GM23338 (cell line): ENCODE results near the gene ZCCHC13. TPM values are rescaled to one million over a fixed set of nuclear protein-coding genes. Genes with fewer than 3 reads are reported as not detected.

Source experiments
- ATAC-seq: fragments of 200-7000 bp; cut with Tn5 transposase; 3 replicates; pipeline ENCODE4 v1.9.1; 2020
- DNase-seq: peaks from one replicate; pipeline ENCODE4 v3.0.0-alpha.2; 2015; ENCODE audit warnings: low spot score
- H2AFZ ChIP-seq: fragments of 200-600 bp; sonication (generic); 2 replicates; pipeline ENCODE4 v1.8.0; 2016; ENCODE audit warnings: antibody characterized with exemption, mild to moderate bottlenecking, moderate library complexity
- H3F3A ChIP-seq: fragments of 200-600 bp; sonication (generic); replicated peaks from 2 replicates; pipeline ENCODE4 v1.8.0; 2017; ENCODE audit warnings: antibody characterized with exemption, mixed run types, low read depth
- H3K27ac ChIP-seq: fragments of 200-600 bp; sonication (generic); 2 replicates; pipeline ENCODE4 v1.6.1; 2016; ENCODE audit warnings: low read depth
- H3K27me3 ChIP-seq: fragments of 200-600 bp; sonication (generic); 2 replicates; pipeline ENCODE4 v1.8.0; 2016; ENCODE audit warnings: mild to moderate bottlenecking, mixed run types, moderate library complexity; ENCODE audit not compliant: insufficient read depth
- H3K36me3 ChIP-seq: fragments of 200-600 bp; sonication (generic); 2 replicates; pipeline ENCODE4 v1.8.0; 2016; ENCODE audit warnings: mild to moderate bottlenecking; ENCODE audit not compliant: insufficient read depth
- H3K4me1 ChIP-seq: fragments of 200-600 bp; sonication (generic); 2 replicates; pipeline ENCODE4 v1.8.0; 2016; ENCODE audit warnings: mild to moderate bottlenecking, moderate library complexity; ENCODE audit not compliant: insufficient read depth
- H3K4me2 ChIP-seq: fragments of 200-600 bp; sonication (generic); 2 replicates; pipeline ENCODE4 v1.7.1; 2017; ENCODE audit warnings: mixed run types
- H3K4me3 ChIP-seq: fragments of 200-600 bp; sonication (generic); 2 replicates; pipeline ENCODE4 v1.6.1; 2016; ENCODE audit warnings: mixed run types
- H3K79me2 ChIP-seq: fragments of 200-600 bp; sonication (generic); replicated peaks from 2 replicates; pipeline ENCODE4 v1.8.0; 2017; ENCODE audit warnings: mild to moderate bottlenecking; ENCODE audit not compliant: insufficient read depth
- H3K9me2 ChIP-seq: fragments of 200-600 bp; sonication (generic); 2 replicates; pipeline ENCODE4 v1.8.0; 2017; ENCODE audit not compliant: insufficient read depth
- H4K20me1 ChIP-seq: fragments of 200-600 bp; sonication (generic); replicated peaks from 2 replicates; pipeline ENCODE4 v1.8.0; 2017; ENCODE audit warnings: mild to moderate bottlenecking; ENCODE audit not compliant: insufficient read depth
- H3K27ac Mint-ChIP-seq: 2 replicates; pipeline ENCODE4 v1.8.0; 2020; ENCODE audit warnings: inconsistent platforms, mild to moderate bottlenecking, moderate library complexity, mixed read lengths
- H3K27me3 Mint-ChIP-seq: 3 replicates; pipeline ENCODE4 v1.8.0; 2022; ENCODE audit warnings: low read depth, mild to moderate bottlenecking, moderate library complexity, mixed read lengths, inconsistent platforms; ENCODE audit not compliant: insufficient read depth, poor library complexity
- H3K36me3 Mint-ChIP-seq: 3 replicates; pipeline ENCODE4 v1.8.0; 2021; ENCODE audit warnings: low read depth, mild to moderate bottlenecking, inconsistent platforms, moderate library complexity, mixed read lengths
- H3K4me1 Mint-ChIP-seq: 3 replicates; pipeline ENCODE4 v1.8.0; 2020; ENCODE audit warnings: mild to moderate bottlenecking, inconsistent platforms, mixed read lengths
- H3K4me3 Mint-ChIP-seq: 3 replicates; pipeline ENCODE4 v1.8.0; 2021; ENCODE audit warnings: moderate library complexity, mild to moderate bottlenecking, inconsistent platforms, mixed read lengths
- H3K9me3 Mint-ChIP-seq: 3 replicates; pipeline ENCODE4 v1.8.0; 2020; ENCODE audit warnings: moderate library complexity, mild to moderate bottlenecking, inconsistent platforms, mixed read lengths
- CREB1 ChIP-seq: fragments of 250-450 bp; sonication (Bioruptor Pico); IDR thresholded peaks from 2 replicates; pipeline ENCODE4 v1.5.0; 2020; ENCODE audit warnings: low read depth, mild to moderate bottlenecking, moderate library complexity
- EZH2 ChIP-seq: fragments of 200-600 bp; sonication (generic); IDR thresholded peaks from one replicate; pipeline ENCODE4 v1.8.0; 2017; ENCODE audit warnings: antibody characterized with exemption, mild to moderate bottlenecking, low read depth; ENCODE audit not compliant: unreplicated experiment
- EZH2phosphoT487 ChIP-seq: fragments of 200-600 bp; sonication (generic); IDR thresholded peaks from one replicate; pipeline ENCODE4 v1.8.1; 2018; ENCODE audit warnings: antibody characterized with exemption; ENCODE audit not compliant: unreplicated experiment
- JUNB ChIP-seq: IDR thresholded peaks from one replicate; pipeline ENCODE4 v1.6.1; 2016; ENCODE audit warnings: antibody characterized with exemption; ENCODE audit not compliant: unreplicated experiment
- NANOG ChIP-seq: IDR thresholded peaks from 2 replicates; pipeline ENCODE4 v1.6.1; 2016; ENCODE audit warnings: antibody characterized with exemption, borderline replicate concordance
- POLR2AphosphoS5 ChIP-seq: IDR thresholded peaks from 2 replicates; pipeline ENCODE4 v1.6.1; 2016; ENCODE audit warnings: antibody characterized with exemption, low read depth
- STAT1 ChIP-seq: IDR thresholded peaks from one replicate; pipeline ENCODE4 v1.6.1; 2016; ENCODE audit warnings: antibody characterized with exemption; ENCODE audit not compliant: unreplicated experiment
- ZNF114 ChIP-seq: fragments of 250-450 bp; sonication (Bioruptor Pico); IDR thresholded peaks from 2 replicates; pipeline ENCODE4 v1.5.0; 2020; ENCODE audit warnings: mild to moderate bottlenecking, moderate library complexity
- ZNF331 ChIP-seq: fragments of 250-450 bp; sonication (Bioruptor Pico); IDR thresholded peaks from 2 replicates; pipeline ENCODE4 v1.5.0; 2020; ENCODE audit warnings: low read depth, mild to moderate bottlenecking, moderate library complexity
- long read RNA-seq: library from polyadenylated mRNA; unstranded; transcript quantifications from one replicate; pipeline ENCODE4 v2.0.0, GENCODE V29; 2020; ENCODE audit not compliant: unreplicated experiment
- polyA plus RNA-seq: library from polyadenylated mRNA; unstranded; fragments of >200 nt; fragmentation: Nextera tagmentation; extraction: Ambion mirVana; gene quantifications from 2 replicates; pipeline ENCODE4 v1.2.1, GENCODE V29; 2016
- total RNA-seq: library from RNA; depleted of rRNA; stranded (reverse); fragments of >200 nt; shearing (Covaris generic); gene quantifications from 2 replicates; pipeline ENCODE4 v1.2.3, GENCODE V29; 2014; rRNA removed
- TF ChIP-seq, protein P1 (sequence below), 2 experiments: fragments of 200-600 bp in 1 of 2; sonication (generic) in 1 of 2; conservative IDR thresholded peaks; 2 replicates each; pipeline versions ENCODE4 v1.5.1 to v1.6.1; 2016 to 2017; ENCODE audit warnings: antibody characterized with exemption in 2 of 2, low read depth in 2 of 2, mild to moderate bottlenecking in 2 of 2, moderate library complexity in 1 of 2
- TF ChIP-seq, protein P2 (sequence below): IDR thresholded peaks from one replicate; pipeline ENCODE4 v1.6.1; 2018; ENCODE audit warnings: antibody characterized with exemption; ENCODE audit not compliant: unreplicated experiment
- TF ChIP-seq, protein P3 (sequence below): IDR thresholded peaks from 2 replicates; pipeline ENCODE4 v1.6.1; 2016; ENCODE audit warnings: antibody characterized with exemption
- TF ChIP-seq, protein P4 (sequence below): fragments of 250-450 bp; sonication (Bioruptor Pico); IDR thresholded peaks from 2 replicates; pipeline ENCODE4 v1.5.0; 2020; ENCODE audit warnings: mild to moderate bottlenecking, moderate library complexity

Gene ZCCHC13
- total RNA-seq (not detected in 2 replicates), polyA plus RNA-seq (not detected in 2 replicates)
- long read RNA-seq: 0 reads

DNA sequence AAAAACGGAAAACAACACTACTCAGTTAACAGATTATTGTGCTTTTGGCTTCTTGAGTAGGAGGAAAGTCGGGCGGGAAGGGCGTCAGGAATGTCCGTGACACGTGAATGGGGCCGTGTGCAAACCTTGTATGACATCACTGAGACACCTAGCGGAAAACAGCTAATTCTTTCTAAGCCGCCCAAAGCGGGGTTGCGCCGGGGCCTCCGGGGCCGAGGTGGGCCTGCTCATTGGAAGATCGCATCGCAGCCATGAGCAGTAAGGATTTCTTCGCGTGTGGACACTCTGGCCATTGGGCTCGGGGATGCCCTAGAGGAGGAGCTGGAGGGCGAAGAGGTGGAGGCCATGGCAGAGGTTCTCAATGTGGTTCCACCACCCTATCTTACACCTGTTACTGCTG, at the start of gene ZCCHC13:
Gene ZCCHC13, plus strand, starts transcription at position 165 of the 400 bp plus-strand sequence. Its CDS starts 87 bp downstream, at position 252.
- H3K27me3 Mint-ChIP-seq: no peaks in the 10 kb centered on the region
- ATAC-seq: no peak
- H3K4me1 Mint-ChIP-seq: peaks cover 8% of the 10 kb centered on the region; the same call in 2 of the 3 replicates
- H3K4me2 ChIP-seq: no peak within 1 kb of the TSS
- H4K20me1 ChIP-seq: no peaks in the 10 kb centered on the region
- H3K4me3 ChIP-seq: no peak within 1 kb of the TSS
- no peak for DNase-seq
- H2AFZ ChIP-seq: no peak within 1 kb of the TSS
- H3K9me2 ChIP-seq: no peaks in the 10 kb centered on the region
- no peaks in the 10 kb centered on the region; the same call in 2 of the 3 replicates for H3K9me3 Mint-ChIP-seq
- H3K4me1 ChIP-seq: no peaks in the 10 kb centered on the region; the same call in 1 of the 2 replicates
- H3K27ac Mint-ChIP-seq: no peak within 1 kb of the TSS; the same call in 1 of the 2 replicates
- H3K27ac ChIP-seq: no peak within 1 kb of the TSS
- H3F3A ChIP-seq: no peaks in the 10 kb centered on the region
- no peaks in the 10 kb centered on the region for H3K27me3 ChIP-seq
- no peaks in the 10 kb centered on the region for H3K79me2 ChIP-seq
- no peak within 1 kb of the TSS for H3K4me3 Mint-ChIP-seq
- H3K36me3 Mint-ChIP-seq: no peaks in the 10 kb centered on the region
- TF ChIP-seq ZNF114 (CRISPR knock-in tag) (no peak), POLR2AphosphoS5 (no peak), ZNF331 (CRISPR knock-in tag) (no peak), JUNB (no peak), CREB1 (CRISPR knock-in tag) (no peak), EZH2phosphoT487 (no peak), STAT1 (no peak), EZH2 (no peak), NANOG (no peak)
- TF ChIP-seq, protein P1, sequence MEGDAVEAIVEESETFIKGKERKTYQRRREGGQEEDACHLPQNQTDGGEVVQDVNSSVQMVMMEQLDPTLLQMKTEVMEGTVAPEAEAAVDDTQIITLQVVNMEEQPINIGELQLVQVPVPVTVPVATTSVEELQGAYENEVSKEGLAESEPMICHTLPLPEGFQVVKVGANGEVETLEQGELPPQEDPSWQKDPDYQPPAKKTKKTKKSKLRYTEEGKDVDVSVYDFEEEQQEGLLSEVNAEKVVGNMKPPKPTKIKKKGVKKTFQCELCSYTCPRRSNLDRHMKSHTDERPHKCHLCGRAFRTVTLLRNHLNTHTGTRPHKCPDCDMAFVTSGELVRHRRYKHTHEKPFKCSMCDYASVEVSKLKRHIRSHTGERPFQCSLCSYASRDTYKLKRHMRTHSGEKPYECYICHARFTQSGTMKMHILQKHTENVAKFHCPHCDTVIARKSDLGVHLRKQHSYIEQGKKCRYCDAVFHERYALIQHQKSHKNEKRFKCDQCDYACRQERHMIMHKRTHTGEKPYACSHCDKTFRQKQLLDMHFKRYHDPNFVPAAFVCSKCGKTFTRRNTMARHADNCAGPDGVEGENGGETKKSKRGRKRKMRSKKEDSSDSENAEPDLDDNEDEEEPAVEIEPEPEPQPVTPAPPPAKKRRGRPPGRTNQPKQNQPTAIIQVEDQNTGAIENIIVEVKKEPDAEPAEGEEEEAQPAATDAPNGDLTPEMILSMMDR (conservative IDR thresholded peaks at IDR 0.05; ENCODE audit: low read depth in 2 of 2): no peak
- TF ChIP-seq, protein P2, sequence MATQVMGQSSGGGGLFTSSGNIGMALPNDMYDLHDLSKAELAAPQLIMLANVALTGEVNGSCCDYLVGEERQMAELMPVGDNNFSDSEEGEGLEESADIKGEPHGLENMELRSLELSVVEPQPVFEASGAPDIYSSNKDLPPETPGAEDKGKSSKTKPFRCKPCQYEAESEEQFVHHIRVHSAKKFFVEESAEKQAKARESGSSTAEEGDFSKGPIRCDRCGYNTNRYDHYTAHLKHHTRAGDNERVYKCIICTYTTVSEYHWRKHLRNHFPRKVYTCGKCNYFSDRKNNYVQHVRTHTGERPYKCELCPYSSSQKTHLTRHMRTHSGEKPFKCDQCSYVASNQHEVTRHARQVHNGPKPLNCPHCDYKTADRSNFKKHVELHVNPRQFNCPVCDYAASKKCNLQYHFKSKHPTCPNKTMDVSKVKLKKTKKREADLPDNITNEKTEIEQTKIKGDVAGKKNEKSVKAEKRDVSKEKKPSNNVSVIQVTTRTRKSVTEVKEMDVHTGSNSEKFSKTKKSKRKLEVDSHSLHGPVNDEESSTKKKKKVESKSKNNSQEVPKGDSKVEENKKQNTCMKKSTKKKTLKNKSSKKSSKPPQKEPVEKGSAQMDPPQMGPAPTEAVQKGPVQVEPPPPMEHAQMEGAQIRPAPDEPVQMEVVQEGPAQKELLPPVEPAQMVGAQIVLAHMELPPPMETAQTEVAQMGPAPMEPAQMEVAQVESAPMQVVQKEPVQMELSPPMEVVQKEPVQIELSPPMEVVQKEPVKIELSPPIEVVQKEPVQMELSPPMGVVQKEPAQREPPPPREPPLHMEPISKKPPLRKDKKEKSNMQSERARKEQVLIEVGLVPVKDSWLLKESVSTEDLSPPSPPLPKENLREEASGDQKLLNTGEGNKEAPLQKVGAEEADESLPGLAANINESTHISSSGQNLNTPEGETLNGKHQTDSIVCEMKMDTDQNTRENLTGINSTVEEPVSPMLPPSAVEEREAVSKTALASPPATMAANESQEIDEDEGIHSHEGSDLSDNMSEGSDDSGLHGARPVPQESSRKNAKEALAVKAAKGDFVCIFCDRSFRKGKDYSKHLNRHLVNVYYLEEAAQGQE: no peak
- TF ChIP-seq, protein P3, sequence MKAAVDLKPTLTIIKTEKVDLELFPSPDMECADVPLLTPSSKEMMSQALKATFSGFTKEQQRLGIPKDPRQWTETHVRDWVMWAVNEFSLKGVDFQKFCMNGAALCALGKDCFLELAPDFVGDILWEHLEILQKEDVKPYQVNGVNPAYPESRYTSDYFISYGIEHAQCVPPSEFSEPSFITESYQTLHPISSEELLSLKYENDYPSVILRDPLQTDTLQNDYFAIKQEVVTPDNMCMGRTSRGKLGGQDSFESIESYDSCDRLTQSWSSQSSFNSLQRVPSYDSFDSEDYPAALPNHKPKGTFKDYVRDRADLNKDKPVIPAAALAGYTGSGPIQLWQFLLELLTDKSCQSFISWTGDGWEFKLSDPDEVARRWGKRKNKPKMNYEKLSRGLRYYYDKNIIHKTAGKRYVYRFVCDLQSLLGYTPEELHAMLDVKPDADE: no peak
- TF ChIP-seq, protein P4, sequence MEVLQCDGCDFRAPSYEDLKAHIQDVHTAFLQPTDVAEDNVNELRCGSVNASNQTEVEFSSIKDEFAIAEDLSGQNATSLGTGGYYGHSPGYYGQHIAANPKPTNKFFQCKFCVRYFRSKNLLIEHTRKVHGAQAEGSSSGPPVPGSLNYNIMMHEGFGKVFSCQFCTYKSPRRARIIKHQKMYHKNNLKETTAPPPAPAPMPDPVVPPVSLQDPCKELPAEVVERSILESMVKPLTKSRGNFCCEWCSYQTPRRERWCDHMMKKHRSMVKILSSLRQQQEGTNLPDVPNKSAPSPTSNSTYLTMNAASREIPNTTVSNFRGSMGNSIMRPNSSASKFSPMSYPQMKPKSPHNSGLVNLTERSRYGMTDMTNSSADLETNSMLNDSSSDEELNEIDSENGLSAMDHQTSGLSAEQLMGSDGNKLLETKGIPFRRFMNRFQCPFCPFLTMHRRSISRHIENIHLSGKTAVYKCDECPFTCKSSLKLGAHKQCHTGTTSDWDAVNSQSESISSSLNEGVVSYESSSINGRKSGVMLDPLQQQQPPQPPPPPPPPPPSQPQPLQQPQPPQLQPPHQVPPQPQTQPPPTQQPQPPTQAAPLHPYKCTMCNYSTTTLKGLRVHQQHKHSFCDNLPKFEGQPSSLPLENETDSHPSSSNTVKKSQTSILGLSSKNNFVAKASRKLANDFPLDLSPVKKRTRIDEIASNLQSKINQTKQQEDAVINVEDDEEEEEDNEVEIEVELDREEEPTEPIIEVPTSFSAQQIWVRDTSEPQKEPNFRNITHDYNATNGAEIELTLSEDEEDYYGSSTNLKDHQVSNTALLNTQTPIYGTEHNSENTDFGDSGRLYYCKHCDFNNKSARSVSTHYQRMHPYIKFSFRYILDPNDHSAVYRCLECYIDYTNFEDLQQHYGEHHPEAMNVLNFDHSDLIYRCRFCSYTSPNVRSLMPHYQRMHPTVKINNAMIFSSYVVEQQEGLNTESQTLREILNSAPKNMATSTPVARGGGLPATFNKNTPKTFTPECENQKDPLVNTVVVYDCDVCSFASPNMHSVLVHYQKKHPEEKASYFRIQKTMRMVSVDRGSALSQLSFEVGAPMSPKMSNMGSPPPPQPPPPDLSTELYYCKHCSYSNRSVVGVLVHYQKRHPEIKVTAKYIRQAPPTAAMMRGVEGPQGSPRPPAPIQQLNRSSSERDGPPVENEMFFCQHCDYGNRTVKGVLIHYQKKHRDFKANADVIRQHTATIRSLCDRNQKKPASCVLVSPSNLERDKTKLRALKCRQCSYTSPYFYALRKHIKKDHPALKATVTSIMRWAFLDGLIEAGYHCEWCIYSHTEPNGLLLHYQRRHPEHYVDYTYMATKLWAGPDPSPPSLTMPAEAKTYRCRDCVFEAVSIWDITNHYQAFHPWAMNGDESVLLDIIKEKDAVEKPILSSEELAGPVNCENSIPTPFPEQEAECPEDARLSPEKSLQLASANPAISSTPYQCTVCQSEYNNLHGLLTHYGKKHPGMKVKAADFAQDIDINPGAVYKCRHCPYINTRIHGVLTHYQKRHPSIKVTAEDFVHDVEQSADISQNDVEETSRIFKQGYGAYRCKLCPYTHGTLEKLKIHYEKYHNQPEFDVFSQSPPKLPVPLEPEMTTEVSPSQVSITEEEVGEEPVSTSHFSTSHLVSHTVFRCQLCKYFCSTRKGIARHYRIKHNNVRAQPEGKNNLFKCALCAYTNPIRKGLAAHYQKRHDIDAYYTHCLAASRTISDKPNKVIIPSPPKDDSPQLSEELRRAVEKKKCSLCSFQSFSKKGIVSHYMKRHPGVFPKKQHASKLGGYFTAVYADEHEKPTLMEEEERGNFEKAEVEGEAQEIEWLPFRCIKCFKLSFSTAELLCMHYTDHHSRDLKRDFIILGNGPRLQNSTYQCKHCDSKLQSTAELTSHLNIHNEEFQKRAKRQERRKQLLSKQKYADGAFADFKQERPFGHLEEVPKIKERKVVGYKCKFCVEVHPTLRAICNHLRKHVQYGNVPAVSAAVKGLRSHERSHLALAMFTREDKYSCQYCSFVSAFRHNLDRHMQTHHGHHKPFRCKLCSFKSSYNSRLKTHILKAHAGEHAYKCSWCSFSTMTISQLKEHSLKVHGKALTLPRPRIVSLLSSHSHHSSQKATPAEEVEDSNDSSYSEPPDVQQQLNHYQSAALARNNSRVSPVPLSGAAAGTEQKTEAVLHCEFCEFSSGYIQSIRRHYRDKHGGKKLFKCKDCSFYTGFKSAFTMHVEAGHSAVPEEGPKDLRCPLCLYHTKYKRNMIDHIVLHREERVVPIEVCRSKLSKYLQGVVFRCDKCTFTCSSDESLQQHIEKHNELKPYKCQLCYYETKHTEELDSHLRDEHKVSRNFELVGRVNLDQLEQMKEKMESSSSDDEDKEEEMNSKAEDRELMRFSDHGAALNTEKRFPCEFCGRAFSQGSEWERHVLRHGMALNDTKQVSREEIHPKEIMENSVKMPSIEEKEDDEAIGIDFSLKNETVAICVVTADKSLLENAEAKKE (CRISPR knock-in tag): no peak
- H3K36me3 ChIP-seq: no peaks in the 10 kb centered on the region
